PC-9 (cell line): Measurements from ENCODE around the gene APBB3. TPM values are rescaled to one million over a fixed set of nuclear protein-coding genes. Genes with fewer than 3 reads are reported as not detected.

Experiments
- BruUV-seq: library from RNA; stranded (reverse); fragments of 400-500 nt; replicated peaks from 2 replicates; lab custom pipeline; 2021; lab: Mats Ljungman, UMichigan
- CTCF ChIA-PET: fragments of 300-600 bp; sonication (Branson Sonifier 250); formaldehyde crosslinking; loops from one replicate; lab custom pipeline; 2022; ENCODE audit warnings: antibody characterized with exemption; lab: Charles Lee
- POLR2A ChIA-PET: fragments of 300-600 bp; sonication (Branson Sonifier 250); formaldehyde crosslinking; loops from one replicate; lab custom pipeline; 2022; ENCODE audit warnings: antibody characterized with exemption; ENCODE audit not compliant: unreplicated experiment; lab: Charles Lee
- DNase-seq, 2 experiments: peaks; one replicate each; pipeline versions ENCODE4 v3.0.0 to v3.0.0-alpha.2; 2015 to 2022; ENCODE audit warnings: mixed read lengths in 1 of 2
- H2AFZ ChIP-seq: fragments of 200-600 bp; sonication (generic); 2 replicates; pipeline ENCODE4 v1.8.1; 2017; ENCODE audit warnings: antibody characterized with exemption
- H3F3A ChIP-seq: fragments of 200-600 bp; sonication (generic); 2 replicates; pipeline ENCODE4 v1.8.1; 2017; ENCODE audit warnings: antibody characterized with exemption, mild to moderate bottlenecking, low read depth; ENCODE audit not compliant: insufficient read depth
- H3K27ac ChIP-seq: fragments of 200-600 bp; sonication (generic); 2 replicates; pipeline ENCODE4 v1.6.1; 2016; ENCODE audit warnings: mixed run types
- H3K27me3 ChIP-seq: fragments of 200-600 bp; sonication (generic); 2 replicates; pipeline ENCODE4 v1.6.1; 2016; ENCODE audit warnings: low read depth, mixed run types; ENCODE audit not compliant: insufficient read depth
- H3K36me3 ChIP-seq: fragments of 200-600 bp; sonication (generic); 2 replicates; pipeline ENCODE4 v1.6.1; 2016; ENCODE audit warnings: low read depth, mixed run types
- H3K4me1 ChIP-seq: fragments of 200-600 bp; sonication (generic); replicated peaks from 2 replicates; pipeline ENCODE4 v1.6.1; 2016; ENCODE audit warnings: mixed run types; ENCODE audit not compliant: insufficient read depth
- H3K4me2 ChIP-seq: fragments of 200-600 bp; sonication (generic); 2 replicates; pipeline ENCODE4 v1.6.1; 2017; ENCODE audit warnings: mixed run types
- H3K4me3 ChIP-seq: fragments of 200-600 bp; sonication (generic); 2 replicates; pipeline ENCODE4 v1.6.1; 2016; ENCODE audit warnings: mixed run types
- H3K79me2 ChIP-seq: fragments of 200-600 bp; sonication (generic); 2 replicates; pipeline ENCODE4 v1.6.1; 2017; ENCODE audit warnings: low read depth, mixed run types
- H3K9me2 ChIP-seq: fragments of 200-600 bp; sonication (generic); 2 replicates; pipeline ENCODE4 v1.8.1; 2017; ENCODE audit warnings: mild to moderate bottlenecking; ENCODE audit not compliant: insufficient read depth
- H3K9me3 ChIP-seq: fragments of 200-600 bp; sonication (generic); 2 replicates; pipeline ENCODE4 v1.8.1; 2016; ENCODE audit warnings: low read depth; ENCODE audit not compliant: insufficient read depth
- H4K20me1 ChIP-seq: fragments of 200-600 bp; sonication (generic); 2 replicates; pipeline ENCODE4 v1.8.1; 2017; ENCODE audit not compliant: insufficient read depth
- CTCF ChIP-seq: fragments of 200-600 bp; sonication (generic); conservative IDR thresholded peaks from 2 replicates; pipeline ENCODE4 v1.6.1; 2017; ENCODE audit warnings: mixed run types, antibody characterized with exemption, mild to moderate bottlenecking, moderate library complexity
- EZH2 ChIP-seq: fragments of 200-600 bp; sonication (generic); IDR thresholded peaks from 2 replicates; pipeline ENCODE4 v1.8.0; 2017; ENCODE audit warnings: antibody characterized with exemption, low read depth
- intact Hi-C: fragments of 100-400 bp; cut with micrococcal nuclease; formaldehyde crosslinking; loops from one replicate; pipeline ENCODE4 v1.10.0; 2022; ENCODE audit not compliant: unreplicated experiment
- total RNA-seq: library from RNA; stranded (reverse); gene quantifications from 2 replicates; pipeline ENCODE4 v1.2.3, GENCODE V29; 2021

The APBB3 gene
- total RNA-seq, 1 experiment from 2014 or later: 26.0 TPM

- Histone ChIP-seq H3F3A (no peaks in the 10 kb centered on the region), H3K27me3 (no peaks in the 10 kb centered on the region), H3K4me1 (peaks cover 12% of the 10 kb centered on the region; the same call in 1 of the 2 replicates), H4K20me1 (no peaks in the 10 kb centered on the region), H3K9me3 (no peaks in the 10 kb centered on the region), H3K4me3 (no peak overlapping the region), H3K79me2 (peaks cover 9% of the 10 kb centered on the region), H3K4me2 (no peak overlapping the region), H2AFZ (no peak overlapping the region), H3K27ac (no peak overlapping the region), H3K36me3 (no peaks in the 10 kb centered on the region), H3K9me2 (no peaks in the 10 kb centered on the region)
- TF ChIP-seq EZH2 (no peak), CTCF (no peak)
- no peak for DNase-seq
- ChIA-PET POLR2A (interaction anchor here (0.7 kb wide), 1 partner anchor 18 kb away, joined by 6 read pairs; no protein-coding TSS in a partner anchor), CTCF (no interaction called here)
- BruUV-seq: no TSS peak
- intact Hi-C loops: no loop called here
Measured at GRCh38 chr5:140571105-140571504, 6.7 kb upstream of the APBB3 start.

GRCh38 chr5:140570488-140570887 is 6.1 kb upstream of the APBB3 start:
- H3K4me3 ChIP-seq: no peak overlapping the region
- peaks cover 15% of the 10 kb centered on the region for H3K79me2 ChIP-seq
- H2AFZ ChIP-seq: no peak overlapping the region
- H3K9me2 ChIP-seq: no peaks in the 10 kb centered on the region
- no peaks in the 10 kb centered on the region for H4K20me1 ChIP-seq
- CTCF ChIA-PET: interaction anchor here (0.6 kb wide), 1 partner anchor 25 kb away, joined by 3 read pairs; no protein-coding TSS in a partner anchor
- no TSS peak for BruUV-seq
- no peaks in the 10 kb centered on the region for H3K36me3 ChIP-seq
- no peak overlapping the region for H3K27ac ChIP-seq
- no peaks in the 10 kb centered on the region for H3K9me3 ChIP-seq
- no peaks in the 10 kb centered on the region for H3F3A ChIP-seq
- H3K4me2 ChIP-seq: no peak overlapping the region
- TF ChIP-seq EZH2: no peak
- no peak for TF ChIP-seq CTCF
- H3K27me3 ChIP-seq: no peaks in the 10 kb centered on the region
- peaks cover 18% of the 10 kb centered on the region for H3K4me1 ChIP-seq
- DNase-seq: no peak
- intact Hi-C loops: no loop called here
- POLR2A ChIA-PET: interaction anchor here (0.7 kb wide), 1 partner anchor 19 kb away, joined by 6 read pairs; no protein-coding TSS in a partner anchor

- POLR2A ChIA-PET: interaction anchor here (0.6 kb wide), 1 partner anchor 235 kb away, joined by 11 read pairs; no protein-coding TSS in a partner anchor
- Histone ChIP-seq H4K20me1 (no peaks in the 10 kb centered on the region), H3K4me2 (no peak overlapping the region), H3K4me3 (no peak overlapping the region), H3K9me2 (no peaks in the 10 kb centered on the region), H3K79me2 (peaks cover 19% of the 10 kb centered on the region), H3K36me3 (no peaks in the 10 kb centered on the region), H3K9me3 (no peaks in the 10 kb centered on the region), H3K27me3 (no peaks in the 10 kb centered on the region), H2AFZ (no peak overlapping the region), H3K27ac (no peak overlapping the region), H3K4me1 (peaks cover 21% of the 10 kb centered on the region), H3F3A (no peaks in the 10 kb centered on the region)
- no peak for DNase-seq
- TF ChIP-seq CTCF: no peak
- no peak for TF ChIP-seq EZH2
- BruUV-seq: no TSS peak
- intact Hi-C loops: no loop called here
- CTCF ChIA-PET: interaction anchor here (0.6 kb wide), 1 partner anchor 26 kb away, joined by 3 read pairs; no protein-coding TSS in a partner anchor
Measured at GRCh38 chr5:140570058-140570457, 5.7 kb upstream of the APBB3 start.
